Mucosa of descending colon (tissue), 3 donors: ENCODE measurements around the gene STK32C. TPM values are rescaled to one million over a fixed set of nuclear protein-coding genes. Genes with fewer than 3 reads are reported as not detected.
A peak's percentile ranks its signal among the peaks of the same experiment; 100 is the strongest.

Source experiments
- ATAC-seq: fragments of 200-7000 bp; cut with Tn5 transposase; one replicate; pipeline ENCODE4 v1.9.1; 2020; ENCODE audit warnings: mild to moderate bottlenecking, moderate library complexity
- DNase-seq, 3 donors: peaks; one replicate each; pipeline ENCODE4 v3.0.0-alpha.2; 2020
- H3K36me3 ChIP-seq: fragments of 200-600 bp; one replicate; pipeline ENCODE4 v1.8.0; 2021; ENCODE audit warnings: low read depth, mild to moderate bottlenecking
- H3K4me1 ChIP-seq: fragments of 200-600 bp; one replicate; pipeline ENCODE4 v1.8.0; 2021; ENCODE audit warnings: low read depth, mild to moderate bottlenecking
- H3K4me3 ChIP-seq: fragments of 200-600 bp; one replicate; pipeline ENCODE4 v1.8.0; 2021; ENCODE audit warnings: mild to moderate bottlenecking
- H3K9me3 ChIP-seq: fragments of 200-600 bp; one replicate; pipeline ENCODE4 v1.8.0; 2021; ENCODE audit warnings: mild to moderate bottlenecking
- intact Hi-C, 2 donors: fragments of 100-400 bp; cut with DNase I in 1 of 2; cut with micrococcal nuclease in 1 of 2; formaldehyde crosslinking; loops; one replicate each; pipeline versions ENCODE4 v1.11.0 to v1.11.1; 2022; cut with DNase I, micrococcal nuclease
- total RNA-seq, 3 donors: library from RNA; stranded (reverse); fragmentation: NEBNext Ultra II Directional in 2 of 3; extraction: Animal tissue kit (Norgen Biotek cat#: 25700) in 2 of 3; gene quantifications; one replicate each; pipeline versions ENCODE4 v1.2.1 to v1.2.4, GENCODE V29; 2021 to 2023
- TF ChIP-seq, protein P1 (sequence below): fragments of 200-600 bp; IDR thresholded peaks from one replicate; pipeline ENCODE4 v1.8.0; 2022; ENCODE audit warnings: antibody characterized with exemption, mild to moderate bottlenecking
- donor health status: DM: no; HTN: no; CAD: no; lungs with moderate emphysema.
- donor health status: DM: no; HTN: no; CAD: no.
- donor health status: DM: no; HTN: yes; CAD: no.

Gene STK32C
- total RNA-seq, 3 donors from 2014 or later: 4.5 to 11.5 (median 11.1) TPM

DNA sequence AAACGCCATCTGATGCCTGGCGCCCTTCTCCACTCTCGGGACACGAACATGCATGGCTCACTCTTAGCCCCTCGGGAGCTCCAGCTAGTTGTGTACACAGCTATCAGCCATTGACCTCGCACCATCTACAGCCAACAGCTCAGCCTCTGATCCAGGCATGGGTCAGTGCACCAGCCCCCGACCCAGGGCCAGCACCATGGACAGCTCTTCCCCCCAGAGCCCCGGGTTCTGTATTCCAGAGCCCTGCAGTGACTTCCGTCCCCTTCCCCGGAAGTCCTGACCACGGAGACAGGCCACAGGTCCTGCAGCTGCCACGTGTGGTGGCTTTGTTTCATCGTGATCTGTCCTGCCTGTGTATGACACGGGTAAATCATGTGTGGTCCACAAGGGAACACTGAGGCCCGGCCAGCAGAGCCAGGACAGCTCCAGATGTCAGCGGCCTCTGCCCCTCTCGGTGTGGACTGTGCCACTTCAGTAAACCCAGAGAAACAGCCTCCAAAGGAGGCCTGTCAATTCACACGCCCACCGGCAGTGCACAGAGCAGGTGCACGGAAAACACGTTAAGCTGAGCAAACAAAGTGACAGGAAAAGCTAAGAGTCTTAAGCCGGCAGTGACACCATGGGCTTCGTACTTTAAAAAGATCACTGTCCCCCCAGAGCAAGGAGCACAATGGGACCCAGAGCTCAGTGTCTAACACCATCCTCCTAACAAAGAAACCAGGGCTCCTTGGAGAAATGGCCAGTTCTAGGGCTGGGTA lies 13.0 kb downstream of the STK32C start:
- TF ChIP-seq, protein P1, sequence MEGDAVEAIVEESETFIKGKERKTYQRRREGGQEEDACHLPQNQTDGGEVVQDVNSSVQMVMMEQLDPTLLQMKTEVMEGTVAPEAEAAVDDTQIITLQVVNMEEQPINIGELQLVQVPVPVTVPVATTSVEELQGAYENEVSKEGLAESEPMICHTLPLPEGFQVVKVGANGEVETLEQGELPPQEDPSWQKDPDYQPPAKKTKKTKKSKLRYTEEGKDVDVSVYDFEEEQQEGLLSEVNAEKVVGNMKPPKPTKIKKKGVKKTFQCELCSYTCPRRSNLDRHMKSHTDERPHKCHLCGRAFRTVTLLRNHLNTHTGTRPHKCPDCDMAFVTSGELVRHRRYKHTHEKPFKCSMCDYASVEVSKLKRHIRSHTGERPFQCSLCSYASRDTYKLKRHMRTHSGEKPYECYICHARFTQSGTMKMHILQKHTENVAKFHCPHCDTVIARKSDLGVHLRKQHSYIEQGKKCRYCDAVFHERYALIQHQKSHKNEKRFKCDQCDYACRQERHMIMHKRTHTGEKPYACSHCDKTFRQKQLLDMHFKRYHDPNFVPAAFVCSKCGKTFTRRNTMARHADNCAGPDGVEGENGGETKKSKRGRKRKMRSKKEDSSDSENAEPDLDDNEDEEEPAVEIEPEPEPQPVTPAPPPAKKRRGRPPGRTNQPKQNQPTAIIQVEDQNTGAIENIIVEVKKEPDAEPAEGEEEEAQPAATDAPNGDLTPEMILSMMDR: no peak
- no peaks in the 10 kb centered on the region for H3K9me3 ChIP-seq
- no peaks in the 10 kb centered on the region for H3K4me1 ChIP-seq
- DNase-seq: peak in 2 of 3 donors; percentile 6 to 25
- H3K36me3 ChIP-seq: no peaks in the 10 kb centered on the region
- no peak overlapping the region for H3K4me3 ChIP-seq
- intact Hi-C loops: no loop called here
- no peak for ATAC-seq

DNA sequence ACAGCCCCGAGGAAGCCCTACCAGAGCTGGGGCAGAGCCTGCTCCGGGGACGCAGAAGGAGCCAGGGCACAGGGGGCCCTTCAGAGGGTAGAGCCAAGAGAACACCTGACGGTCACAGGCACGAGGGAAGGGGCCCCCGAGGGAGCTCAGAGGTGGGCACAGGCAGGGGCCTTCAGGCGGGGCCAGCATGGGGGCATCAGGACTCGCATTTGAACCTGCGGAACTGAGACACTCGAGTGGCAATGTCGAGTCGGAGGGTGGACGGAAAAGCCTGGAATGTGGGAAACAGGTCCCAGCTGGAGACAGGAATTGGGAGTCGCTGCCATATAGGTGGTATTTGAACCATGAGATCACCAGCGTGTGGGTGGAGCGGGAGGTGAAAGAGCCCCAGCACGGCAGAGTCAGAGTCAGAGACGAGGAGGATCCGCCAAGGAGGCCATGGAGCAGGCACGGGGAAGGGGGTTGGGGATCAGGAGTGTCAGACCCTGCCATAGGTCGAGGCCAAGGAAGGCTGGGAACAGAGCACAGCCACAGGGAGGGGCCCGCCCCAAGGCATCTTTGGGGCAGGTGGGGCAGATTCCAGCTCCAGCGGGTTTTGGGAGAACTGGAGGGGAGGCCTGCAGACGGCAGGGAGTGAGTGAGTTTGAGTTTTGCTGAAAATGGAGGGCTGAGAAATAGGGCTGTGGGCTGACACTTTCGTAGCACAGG lies 13.8 kb downstream of the STK32C start:
- ATAC-seq (no peak), DNase-seq (peak in 2 of 3 donors; percentile 15 to 29)

DNA sequence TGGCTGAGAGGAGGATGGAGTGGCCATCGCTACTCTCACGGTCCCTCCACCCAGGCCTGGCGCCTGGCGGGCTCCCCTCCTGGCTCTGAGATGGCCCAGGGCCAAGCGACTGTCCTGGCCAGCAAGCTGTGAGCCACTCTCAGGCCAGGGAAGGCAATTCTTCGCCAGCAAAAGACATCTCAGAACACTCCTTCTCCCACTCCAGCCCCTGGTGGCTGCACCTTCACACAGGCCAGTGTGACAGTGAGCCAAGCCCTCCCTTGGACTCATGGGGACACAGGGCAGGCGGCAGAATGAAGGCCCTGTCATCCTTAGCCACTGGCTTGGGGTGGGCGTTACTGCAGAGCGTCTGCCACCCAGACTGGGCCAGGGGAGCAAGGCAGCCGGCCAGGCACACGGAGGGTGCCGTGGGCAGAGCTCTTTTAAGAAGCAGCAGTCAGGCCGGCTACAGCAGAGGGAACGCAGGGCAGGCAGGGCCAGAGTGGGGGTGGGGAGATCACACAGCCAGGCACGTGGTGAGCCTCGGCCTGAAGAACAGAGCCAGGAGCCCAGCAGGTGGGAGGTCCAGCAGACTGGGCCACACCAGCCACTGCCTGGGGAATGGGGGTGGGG lies 14.4 kb downstream of the STK32C start:
- TF ChIP-seq, protein P1: no peak
- Histone ChIP-seq H3K36me3 (no peaks in the 10 kb centered on the region), H3K4me1 (no peaks in the 10 kb centered on the region), H3K4me3 (no peak overlapping the region), H3K9me3 (peaks cover 6% of the 10 kb centered on the region)
- peak in 2 of 3 donors; percentile 17 to 18 for DNase-seq
- intact Hi-C loops: no loop called here
- ATAC-seq: no peak

More for the DNA sequence above, 13.8 kb downstream of the STK32C start:
- H3K36me3 ChIP-seq: no peaks in the 10 kb centered on the region
- H3K9me3 ChIP-seq: no peaks in the 10 kb centered on the region
- H3K4me1 ChIP-seq: no peaks in the 10 kb centered on the region
- H3K4me3 ChIP-seq: no peak overlapping the region
- TF ChIP-seq, protein P1: no peak
- intact Hi-C loops: no loop called here

DNA sequence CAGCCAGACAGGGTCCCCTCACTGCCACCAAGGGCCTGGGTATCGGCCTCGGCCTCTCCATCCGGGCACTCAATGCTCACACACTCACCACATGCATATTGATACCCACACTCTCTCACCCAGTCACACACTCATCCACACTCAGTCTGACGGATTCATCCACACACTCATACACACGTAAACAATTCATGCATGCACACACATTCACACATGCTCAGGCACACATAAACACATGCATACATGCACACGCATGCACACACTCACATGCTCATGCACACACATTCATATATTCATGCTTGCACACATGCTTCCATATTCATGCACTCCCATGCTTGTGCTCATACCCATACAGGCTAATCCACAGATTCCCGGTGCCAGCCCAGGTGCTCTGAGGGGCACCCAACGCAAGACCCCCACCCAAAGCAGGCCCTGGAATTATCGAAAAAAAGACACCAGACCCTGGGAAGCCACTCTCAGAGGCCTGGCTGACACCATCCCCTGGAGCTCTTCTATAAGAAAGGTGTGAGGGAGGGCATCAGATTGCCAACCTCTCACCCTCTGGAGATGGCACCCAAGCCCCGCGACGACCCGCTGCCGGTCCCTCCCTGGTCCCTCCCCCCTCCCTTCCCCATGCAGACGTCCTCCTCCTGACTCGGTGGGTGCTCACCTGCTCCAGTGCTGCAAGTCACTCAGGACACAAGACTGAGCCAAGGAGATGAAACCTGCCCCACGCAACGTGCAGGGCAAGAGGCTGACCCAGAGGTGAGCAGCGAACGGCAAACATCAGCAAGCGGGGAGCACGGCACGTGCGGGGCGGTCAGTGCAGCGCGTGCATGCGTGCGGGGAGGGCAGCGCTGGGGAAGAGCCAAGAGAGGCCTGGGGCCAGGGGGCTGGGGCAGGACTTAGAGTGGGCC lies 15.2 kb downstream of the STK32C start:
- Histone ChIP-seq H3K4me1 (no peaks in the 10 kb centered on the region), H3K9me3 (peaks cover 9% of the 10 kb centered on the region), H3K4me3 (no peak overlapping the region), H3K36me3 (no peaks in the 10 kb centered on the region)
- peak in 2 of 3 donors; percentile 9 to 36 for DNase-seq
- TF ChIP-seq, protein P1: no peak
- intact Hi-C loops: no loop called here
- ATAC-seq: no peak

DNA sequence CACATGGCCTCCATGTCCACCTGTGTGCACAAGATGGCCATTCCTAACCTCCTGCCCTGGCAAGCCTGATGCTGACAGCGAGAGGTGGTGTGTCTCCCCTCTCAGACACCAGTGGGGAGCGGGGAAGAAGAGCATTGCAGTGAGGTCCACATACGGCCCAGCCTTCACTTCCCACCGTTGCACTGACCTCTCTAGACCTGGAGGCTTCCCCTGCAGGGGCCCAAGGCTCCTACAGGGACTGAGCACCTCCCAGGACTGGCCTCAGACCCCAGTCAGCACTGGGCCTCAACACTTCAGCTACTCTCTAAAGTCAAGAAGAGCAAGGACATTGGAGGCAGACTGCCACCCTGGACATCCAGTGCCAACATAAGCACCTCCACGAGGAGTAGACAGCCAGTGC lies 15.9 kb downstream of the STK32C start:
- no peaks in the 10 kb centered on the region for H3K36me3 ChIP-seq
- no peak overlapping the region for H3K4me3 ChIP-seq
- DNase-seq: peak in 1 of 3 donors; percentile 7
- no peaks in the 10 kb centered on the region for H3K4me1 ChIP-seq
- TF ChIP-seq, protein P1: no peak
- intact Hi-C loops: no loop called here
- ATAC-seq: no peak
- peaks cover 9% of the 10 kb centered on the region for H3K9me3 ChIP-seq
